ENCODE results near the gene RPH3AL. TPM values are rescaled to one million over a fixed set of nuclear protein-coding genes. Genes with fewer than 3 reads are reported as not detected.
"Not testable (repeated sequence)": the region's sequence is repeated elsewhere in the genome, so short reads cannot be mapped to it uniquely, and the experiment has no call there.

The RPH3AL gene
- total RNA-seq, 1 donor from 2014 or later: 6.0 TPM

DNA sequence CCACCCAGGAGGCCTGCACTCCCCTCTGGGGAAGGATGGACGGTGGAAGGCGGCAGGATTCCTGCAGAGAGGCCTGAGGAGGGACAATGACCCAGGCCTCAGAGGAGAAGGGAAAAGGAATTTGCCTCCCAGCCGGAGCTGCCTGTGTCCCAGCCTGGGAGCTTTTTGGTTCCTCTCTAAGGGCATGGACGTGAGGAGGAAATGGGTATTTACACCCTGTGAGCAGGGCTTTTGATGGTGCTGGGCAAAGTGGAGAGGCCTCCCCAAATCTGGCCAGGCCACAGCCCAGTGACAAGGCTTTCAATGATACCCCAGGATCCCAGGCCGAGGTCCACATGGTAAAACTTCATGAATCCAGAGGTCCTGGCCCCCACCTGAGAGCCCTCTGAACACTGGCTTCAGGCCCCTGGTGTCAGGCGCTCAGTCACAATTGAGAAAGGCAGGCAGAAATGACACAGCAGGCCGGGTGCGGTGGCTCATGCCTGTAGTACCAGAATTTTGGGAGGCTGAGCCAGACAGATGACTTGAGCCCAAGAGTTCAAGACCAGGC lies 115.1 kb downstream of the RPH3AL start:
- POLR2A ChIA-PET: no interaction called here
- H3K27me3 Mint-ChIP-seq: no peaks in the 10 kb centered on the region
- H3K36me3 Mint-ChIP-seq (ENCODE audit: low read depth): no peaks in the 10 kb centered on the region
- TF ChIP-seq, protein P1, sequence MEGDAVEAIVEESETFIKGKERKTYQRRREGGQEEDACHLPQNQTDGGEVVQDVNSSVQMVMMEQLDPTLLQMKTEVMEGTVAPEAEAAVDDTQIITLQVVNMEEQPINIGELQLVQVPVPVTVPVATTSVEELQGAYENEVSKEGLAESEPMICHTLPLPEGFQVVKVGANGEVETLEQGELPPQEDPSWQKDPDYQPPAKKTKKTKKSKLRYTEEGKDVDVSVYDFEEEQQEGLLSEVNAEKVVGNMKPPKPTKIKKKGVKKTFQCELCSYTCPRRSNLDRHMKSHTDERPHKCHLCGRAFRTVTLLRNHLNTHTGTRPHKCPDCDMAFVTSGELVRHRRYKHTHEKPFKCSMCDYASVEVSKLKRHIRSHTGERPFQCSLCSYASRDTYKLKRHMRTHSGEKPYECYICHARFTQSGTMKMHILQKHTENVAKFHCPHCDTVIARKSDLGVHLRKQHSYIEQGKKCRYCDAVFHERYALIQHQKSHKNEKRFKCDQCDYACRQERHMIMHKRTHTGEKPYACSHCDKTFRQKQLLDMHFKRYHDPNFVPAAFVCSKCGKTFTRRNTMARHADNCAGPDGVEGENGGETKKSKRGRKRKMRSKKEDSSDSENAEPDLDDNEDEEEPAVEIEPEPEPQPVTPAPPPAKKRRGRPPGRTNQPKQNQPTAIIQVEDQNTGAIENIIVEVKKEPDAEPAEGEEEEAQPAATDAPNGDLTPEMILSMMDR (IDR thresholded peaks at IDR 0.05): no peak
- peaks cover 6% of the 10 kb centered on the region for H3K4me1 Mint-ChIP-seq
- CTCF ChIA-PET: no interaction called here
- no peak overlapping the region for H3K27ac Mint-ChIP-seq
- DNase-seq (no peak), ATAC-seq (ENCODE audit: low read depth) (no peak)
- H3K9me3 Mint-ChIP-seq: no peaks in the 10 kb centered on the region
- intact Hi-C loops (cut with micrococcal nuclease): no loop called here
- no peak overlapping the region for H3K4me3 Mint-ChIP-seq

DNA sequence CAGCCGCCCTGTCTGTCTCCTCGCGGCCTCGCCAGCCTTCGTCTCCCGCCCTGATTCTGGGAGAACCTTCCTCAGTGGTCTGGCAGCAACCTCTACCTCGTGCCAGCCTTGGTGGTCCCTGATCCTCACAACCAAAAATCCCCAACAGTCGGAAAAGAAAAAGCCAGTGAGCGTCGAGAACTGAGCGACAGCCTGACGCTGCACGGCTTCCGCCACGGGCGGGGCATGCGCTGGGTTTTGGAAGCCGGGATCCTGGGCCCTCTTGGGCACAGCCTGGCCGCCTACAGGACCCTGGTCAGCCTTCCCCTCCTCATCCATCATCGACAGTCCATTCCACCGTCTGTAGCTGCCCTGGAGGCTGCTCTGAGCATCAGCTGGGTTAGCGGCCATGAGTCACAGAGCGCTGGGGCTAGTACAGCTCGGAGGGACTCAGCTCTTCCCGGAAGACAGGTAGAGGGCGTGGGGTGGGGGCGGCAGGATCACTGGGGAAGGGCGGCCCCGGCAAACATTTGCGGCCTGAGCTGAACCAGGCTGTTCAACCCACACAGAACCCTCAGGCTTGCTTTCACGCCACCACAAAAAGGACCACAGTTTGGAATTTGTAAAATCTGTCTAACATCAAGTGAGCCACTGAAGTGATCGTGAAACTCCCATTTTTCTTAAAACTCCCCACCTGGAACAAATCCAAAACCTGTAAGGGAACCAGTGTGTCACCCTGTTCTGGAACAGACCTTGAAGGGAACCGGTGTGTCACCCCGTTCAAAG lies 115.8 kb downstream of the RPH3AL start:
- peaks cover 6% of the 10 kb centered on the region for H3K4me1 Mint-ChIP-seq
- CTCF ChIA-PET: no interaction called here
- POLR2A ChIA-PET: no interaction called here
- no peak for ATAC-seq (ENCODE audit: low read depth)
- no peaks in the 10 kb centered on the region for H3K9me3 Mint-ChIP-seq
- H3K36me3 Mint-ChIP-seq (ENCODE audit: low read depth): no peaks in the 10 kb centered on the region
- no peak overlapping the region for H3K27ac Mint-ChIP-seq
- intact Hi-C loops (cut with micrococcal nuclease): no loop called here
- H3K27me3 Mint-ChIP-seq: no peaks in the 10 kb centered on the region
- H3K4me3 Mint-ChIP-seq: no peak overlapping the region
- TF ChIP-seq, protein P1 (IDR thresholded peaks at IDR 0.05): no peak
- DNase-seq: no peak

DNA sequence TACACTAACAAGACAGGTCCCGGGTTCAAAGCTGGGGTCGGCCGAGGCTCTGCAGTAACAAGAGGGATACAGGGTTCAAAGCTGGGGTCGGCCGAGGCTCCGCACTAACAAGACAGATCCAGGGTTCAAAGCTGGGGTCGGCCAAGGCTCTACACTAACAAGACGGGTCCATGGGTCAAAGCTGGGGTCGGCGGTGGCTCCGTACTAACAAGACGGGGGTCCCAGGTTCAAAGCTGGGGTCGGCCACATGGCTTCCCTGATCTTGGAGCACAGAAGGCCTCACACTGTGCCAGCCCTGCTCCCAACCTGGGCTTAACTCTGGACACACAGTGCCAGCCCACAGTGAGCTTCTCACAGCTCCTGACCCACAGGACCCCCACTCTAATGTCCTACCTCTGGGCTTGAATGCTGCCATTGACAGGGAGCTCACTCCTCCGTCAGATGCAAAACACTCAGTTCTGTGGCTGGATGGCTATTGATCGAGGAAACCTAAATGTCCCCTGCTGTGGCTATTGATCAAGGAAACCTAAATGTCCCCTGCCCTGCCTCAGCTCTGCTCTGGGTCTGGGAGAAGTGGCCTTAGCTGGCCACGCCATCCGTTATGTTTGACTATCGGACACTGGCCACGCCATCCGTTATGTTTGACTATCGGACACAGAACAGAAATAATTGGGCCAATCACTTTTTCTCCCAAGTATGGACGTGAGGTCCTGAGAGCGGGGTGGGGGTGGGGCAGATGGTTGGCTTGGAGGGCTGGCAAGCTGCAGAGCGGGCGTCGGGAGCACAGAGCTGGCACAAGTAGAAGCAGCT lies 116.6 kb downstream of the RPH3AL start:
- no peak overlapping the region for H3K27ac Mint-ChIP-seq
- no peaks in the 10 kb centered on the region for H3K27me3 Mint-ChIP-seq
- peaks cover 6% of the 10 kb centered on the region for H3K4me1 Mint-ChIP-seq
- no peaks in the 10 kb centered on the region for H3K36me3 Mint-ChIP-seq (ENCODE audit: low read depth)
- ChIA-PET CTCF (no interaction called here), POLR2A (no interaction called here)
- no peaks in the 10 kb centered on the region for H3K9me3 Mint-ChIP-seq
- intact Hi-C loops (cut with micrococcal nuclease): no loop called here
- ATAC-seq (ENCODE audit: low read depth): no peak
- TF ChIP-seq, protein P1 (IDR thresholded peaks at IDR 0.05): no peak
- H3K4me3 Mint-ChIP-seq: no peak overlapping the region
- no peak for DNase-seq

DNA sequence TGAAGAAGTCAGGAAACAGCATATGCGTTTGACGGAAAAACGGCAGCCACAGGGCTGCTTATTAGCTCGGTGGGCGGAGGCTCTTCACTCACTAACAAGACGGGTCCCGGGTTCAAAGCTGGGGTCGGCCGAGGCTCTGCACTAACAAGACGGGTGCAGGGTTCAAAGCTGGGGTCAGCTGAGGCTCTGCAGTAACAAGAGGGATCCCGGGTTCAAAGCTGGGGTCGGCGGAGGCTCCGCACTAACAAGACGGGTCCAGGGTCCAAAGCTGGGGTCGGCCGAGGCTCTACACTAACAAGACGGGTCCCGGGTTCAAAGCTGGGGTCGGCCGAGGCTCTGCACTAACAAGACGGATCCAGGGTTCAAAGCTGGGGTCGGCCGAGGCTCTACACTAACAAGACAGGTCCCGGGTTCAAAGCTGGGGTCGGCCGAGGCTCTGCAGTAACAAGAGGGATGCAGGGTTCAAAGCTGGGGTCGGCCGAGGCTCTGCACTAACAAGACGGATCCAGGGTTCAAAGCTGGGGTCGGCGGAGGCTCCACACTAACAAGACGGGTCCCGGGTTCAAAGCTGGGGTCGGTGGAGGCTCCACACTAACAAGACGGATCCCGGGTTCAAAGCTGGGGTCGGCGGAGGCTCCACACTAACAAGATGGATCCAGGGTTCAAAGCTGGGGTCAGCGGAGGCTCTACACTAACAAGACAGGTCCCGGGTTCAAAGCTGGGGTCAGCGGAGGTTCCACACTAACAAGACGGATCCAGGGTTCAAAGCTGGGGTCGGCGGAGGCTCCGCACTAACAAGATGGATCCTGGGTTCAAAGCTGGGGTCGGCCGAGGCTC lies 117.4 kb downstream of the RPH3AL start:
- H3K36me3 Mint-ChIP-seq (ENCODE audit: low read depth); ATAC-seq (ENCODE audit: low read depth); DNase-seq; H3K9me3 Mint-ChIP-seq; H3K4me1 Mint-ChIP-seq; POLR2A ChIA-PET; H3K27ac Mint-ChIP-seq; intact Hi-C loops (cut with micrococcal nuclease); CTCF ChIA-PET; H3K4me3 Mint-ChIP-seq; H3K27me3 Mint-ChIP-seq: not testable (repeated sequence)

DNA sequence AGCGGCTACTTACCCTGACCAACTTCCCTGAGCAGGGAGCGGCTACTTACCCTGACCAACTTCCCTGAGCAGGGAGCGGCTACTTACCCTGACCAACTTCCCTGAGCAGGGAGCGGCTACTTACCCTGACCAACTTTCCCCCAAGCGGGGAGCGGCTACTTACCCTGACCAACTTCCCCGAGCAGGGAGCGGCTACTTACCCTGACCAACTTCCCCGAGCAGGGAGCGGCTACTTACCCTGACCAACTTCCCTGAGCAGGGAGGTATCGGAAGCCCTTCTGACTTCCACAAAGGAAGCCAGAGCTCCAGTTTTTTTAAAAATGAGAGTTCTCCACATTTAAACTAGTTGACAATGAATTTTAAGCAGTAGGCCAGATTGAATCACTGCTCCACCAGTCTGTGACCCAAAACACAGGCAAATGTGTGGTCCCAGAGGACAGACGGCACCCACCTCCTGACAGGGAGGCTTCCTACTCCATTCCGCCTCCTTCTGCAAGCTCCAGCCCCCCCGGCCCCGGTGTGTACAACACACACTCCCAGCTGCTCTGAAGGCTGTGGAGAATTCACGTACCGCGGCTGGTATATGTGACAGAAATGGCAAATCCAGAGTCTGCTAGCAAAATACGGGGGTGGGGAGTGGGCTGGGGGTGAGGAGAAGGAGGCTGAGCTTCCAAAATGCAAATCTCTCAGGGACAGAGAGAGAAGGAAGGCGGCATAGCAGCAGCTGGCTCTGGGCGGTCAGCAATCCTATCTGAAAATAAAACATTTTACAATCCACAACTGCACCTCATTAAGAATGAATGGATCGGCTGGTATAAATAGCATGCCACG lies 118.2 kb downstream of the RPH3AL start:
- ATAC-seq (ENCODE audit: low read depth); H3K4me1 Mint-ChIP-seq; intact Hi-C loops (cut with micrococcal nuclease); H3K27ac Mint-ChIP-seq; POLR2A ChIA-PET; CTCF ChIA-PET; DNase-seq; H3K27me3 Mint-ChIP-seq; H3K9me3 Mint-ChIP-seq; H3K4me3 Mint-ChIP-seq; H3K36me3 Mint-ChIP-seq (ENCODE audit: low read depth): not testable (repeated sequence)

All from activated B cell treated with CpG ODN at 0.5 μM for 24 hours (primary cell).